DND-41 (cell line): ENCODE results near the gene RAMACL.

Source experiments
- ATAC-seq: fragments of 200-7000 bp; cut with Tn5 transposase; 3 replicates; pipeline ENCODE4 v1.9.1; 2021; ENCODE audit warnings: low read depth; ENCODE audit not compliant: insufficient read depth
- DNase-seq: peaks from one replicate; pipeline ENCODE4 v3.0.0-alpha.2; 2020
- H2AFZ ChIP-seq: 2 replicates; pipeline ENCODE4 v1.6.0; 2012; ENCODE audit warnings: low read depth, low read length
- H3K27ac ChIP-seq: 2 replicates; pipeline ENCODE4 v1.5.1; 2012; ENCODE audit warnings: low read length, inconsistent platforms
- H3K27me3 ChIP-seq: fragments of 200-600 bp; sonication (generic); 2 replicates; pipeline ENCODE4 v1.6.0; 2012; ENCODE audit warnings: low read length, mild to moderate bottlenecking, inconsistent platforms; ENCODE audit not compliant: insufficient read depth, poor library complexity
- H3K36me3 ChIP-seq: 2 replicates; pipeline ENCODE4 v1.5.1; 2012; ENCODE audit warnings: low read length, inconsistent platforms; ENCODE audit not compliant: insufficient read depth
- H3K4me1 ChIP-seq: 2 replicates; pipeline ENCODE4 v1.5.1; 2012; ENCODE audit warnings: mild to moderate bottlenecking, low read length; ENCODE audit not compliant: insufficient read depth
- H3K4me2 ChIP-seq: 2 replicates; pipeline ENCODE4 v1.6.0; 2012; ENCODE audit warnings: mild to moderate bottlenecking, moderate library complexity, low read length, inconsistent platforms; ENCODE audit not compliant: insufficient read depth
- H3K4me3 ChIP-seq, 2 experiments: fragments of 200-600 bp in 1 of 2; shearing (Covaris generic) in 1 of 2; 2 replicates each; pipeline ENCODE4 v1.5.1; 2012 to 2016; ENCODE audit warnings: inconsistent platforms in 2 of 2, low read length in 2 of 2, mild to moderate bottlenecking in 2 of 2, low read depth in 1 of 2, moderate library complexity in 1 of 2
- H3K79me2 ChIP-seq: 2 replicates; pipeline ENCODE4 v1.6.0; 2012; ENCODE audit warnings: low read length, inconsistent platforms; ENCODE audit not compliant: insufficient read depth
- H3K9ac ChIP-seq: 2 replicates; pipeline ENCODE4 v1.6.0; 2012; ENCODE audit warnings: low read depth, mild to moderate bottlenecking, inconsistent platforms, low read length, moderate library complexity
- H3K9me3 ChIP-seq: 2 replicates; pipeline ENCODE4 v1.5.1; 2012; ENCODE audit warnings: low read length, moderate library complexity, mild to moderate bottlenecking, inconsistent platforms; ENCODE audit not compliant: insufficient read depth, severe bottlenecking
- H4K20me1 ChIP-seq: 2 replicates; pipeline ENCODE4 v1.6.0; 2012; ENCODE audit warnings: low read length; ENCODE audit not compliant: insufficient read depth
- EZH2 ChIP-seq: IDR thresholded peaks from 3 replicates; pipeline ENCODE4 v1.6.1; 2012; ENCODE audit warnings: borderline replicate concordance, low read depth, mild to moderate bottlenecking, moderate library complexity, low read length, inconsistent platforms; ENCODE audit not compliant: severe bottlenecking
- TF ChIP-seq, protein P1 (sequence below): IDR thresholded peaks from 2 replicates; pipeline ENCODE4 v1.5.1; 2012; ENCODE audit warnings: borderline replicate concordance, low read length, moderate library complexity, mild to moderate bottlenecking; ENCODE audit not compliant: poor library complexity, severe bottlenecking; ENCODE audit errors: extremely low read depth

RAMACL gene

DNA sequence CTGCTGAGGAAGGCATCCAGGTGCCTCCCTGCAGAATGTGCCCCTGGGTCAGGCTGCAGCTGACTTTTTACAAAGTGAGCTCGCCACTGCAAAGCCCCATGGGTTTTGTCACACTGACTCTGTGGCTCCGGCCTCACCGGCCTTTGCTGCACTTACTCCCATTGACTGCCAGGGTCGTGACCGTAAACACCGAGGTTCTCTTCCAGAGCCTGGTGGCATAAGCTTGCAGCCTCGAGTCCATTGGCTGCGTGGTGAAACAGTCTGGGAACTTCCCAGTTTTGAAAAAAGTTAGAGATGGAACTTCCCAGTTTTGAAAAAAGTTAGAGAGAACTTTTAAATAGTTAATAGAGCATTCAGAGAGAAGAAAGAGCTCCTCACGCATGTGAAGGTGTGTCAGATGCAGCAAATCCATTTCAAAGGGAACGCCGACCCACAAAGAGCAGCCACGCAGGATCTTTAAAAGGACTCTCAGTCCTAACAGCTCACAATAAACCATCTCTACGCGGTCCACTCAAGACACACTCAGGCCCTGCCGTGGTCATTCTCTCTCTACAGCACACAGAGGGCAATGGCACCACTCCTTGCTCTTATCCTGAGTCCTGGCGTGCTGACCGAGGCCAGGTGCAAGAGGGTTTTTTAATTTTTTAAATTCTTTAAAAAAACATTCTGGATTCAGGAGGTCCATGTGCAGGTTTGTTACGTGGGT, 12.8 kb downstream of the RAMACL start:
- Histone ChIP-seq H3K9ac (no peak overlapping the region), H3K4me2 (no peak overlapping the region), H3K36me3 (no peaks in the 10 kb centered on the region), H3K4me1 (no peaks in the 10 kb centered on the region), H2AFZ (no peak overlapping the region), H3K9me3 (no peaks in the 10 kb centered on the region), H3K79me2 (no peaks in the 10 kb centered on the region), H4K20me1 (no peaks in the 10 kb centered on the region), H3K27ac (no peak overlapping the region), H3K27me3 (no peaks in the 10 kb centered on the region), H3K4me3 (no peak overlapping the region)
- no peak for ATAC-seq
- TF ChIP-seq, protein P1, sequence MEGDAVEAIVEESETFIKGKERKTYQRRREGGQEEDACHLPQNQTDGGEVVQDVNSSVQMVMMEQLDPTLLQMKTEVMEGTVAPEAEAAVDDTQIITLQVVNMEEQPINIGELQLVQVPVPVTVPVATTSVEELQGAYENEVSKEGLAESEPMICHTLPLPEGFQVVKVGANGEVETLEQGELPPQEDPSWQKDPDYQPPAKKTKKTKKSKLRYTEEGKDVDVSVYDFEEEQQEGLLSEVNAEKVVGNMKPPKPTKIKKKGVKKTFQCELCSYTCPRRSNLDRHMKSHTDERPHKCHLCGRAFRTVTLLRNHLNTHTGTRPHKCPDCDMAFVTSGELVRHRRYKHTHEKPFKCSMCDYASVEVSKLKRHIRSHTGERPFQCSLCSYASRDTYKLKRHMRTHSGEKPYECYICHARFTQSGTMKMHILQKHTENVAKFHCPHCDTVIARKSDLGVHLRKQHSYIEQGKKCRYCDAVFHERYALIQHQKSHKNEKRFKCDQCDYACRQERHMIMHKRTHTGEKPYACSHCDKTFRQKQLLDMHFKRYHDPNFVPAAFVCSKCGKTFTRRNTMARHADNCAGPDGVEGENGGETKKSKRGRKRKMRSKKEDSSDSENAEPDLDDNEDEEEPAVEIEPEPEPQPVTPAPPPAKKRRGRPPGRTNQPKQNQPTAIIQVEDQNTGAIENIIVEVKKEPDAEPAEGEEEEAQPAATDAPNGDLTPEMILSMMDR: no peak
- no peak for TF ChIP-seq EZH2
- DNase-seq: no peak

DNA sequence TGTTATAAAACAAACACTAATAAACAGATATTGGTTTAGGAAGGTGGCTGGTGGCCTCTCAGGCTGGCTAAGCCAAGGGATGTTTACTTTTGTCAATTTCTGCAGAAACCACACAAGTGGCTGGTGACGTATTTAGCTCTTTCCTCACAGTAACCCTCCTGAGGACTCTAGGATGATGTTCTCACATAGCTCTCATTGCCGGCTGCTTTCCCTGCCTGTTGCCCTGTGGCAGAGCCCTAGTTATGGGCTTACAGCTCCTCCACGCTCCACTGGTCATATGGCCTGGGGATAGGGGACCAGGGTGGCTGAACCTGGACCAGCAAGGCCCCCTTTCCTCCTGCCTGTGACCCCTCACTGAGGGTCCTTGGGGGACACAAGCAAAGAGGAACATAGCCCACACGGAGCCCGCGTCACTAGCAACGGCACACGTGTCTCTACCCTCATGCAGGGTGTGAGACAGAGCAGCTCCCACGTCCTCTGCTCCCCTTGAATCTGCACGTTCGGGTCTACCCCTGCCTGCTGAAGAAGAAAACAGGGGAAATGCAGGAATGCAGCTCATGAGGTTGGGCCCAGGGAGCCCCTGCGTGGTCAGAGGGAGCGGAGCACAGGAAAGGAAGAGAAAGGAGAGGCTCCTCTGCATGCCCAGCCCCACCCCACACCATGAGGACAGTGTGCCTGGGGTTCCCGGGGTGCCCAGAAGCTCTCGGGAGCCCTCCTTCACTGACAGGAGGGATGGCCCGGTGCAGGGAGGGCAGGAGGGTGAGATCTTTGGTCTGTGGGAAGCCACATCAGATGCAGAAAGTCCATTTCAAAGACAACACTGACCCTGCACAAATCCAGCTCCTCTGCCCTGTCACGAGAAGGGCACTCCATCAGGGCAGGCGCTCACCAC, 13.9 kb downstream of the RAMACL start:
- no peak overlapping the region for H3K4me3 ChIP-seq
- no peaks in the 10 kb centered on the region for H3K9me3 ChIP-seq
- no peak overlapping the region for H3K4me2 ChIP-seq
- no peaks in the 10 kb centered on the region for H3K27me3 ChIP-seq
- H3K36me3 ChIP-seq: no peaks in the 10 kb centered on the region
- no peak overlapping the region for H3K9ac ChIP-seq
- H4K20me1 ChIP-seq: no peaks in the 10 kb centered on the region
- no peak overlapping the region for H2AFZ ChIP-seq
- TF ChIP-seq, protein P1: no peak
- TF ChIP-seq EZH2: no peak
- no peaks in the 10 kb centered on the region for H3K79me2 ChIP-seq
- ATAC-seq (no peak), DNase-seq (no peak)
- no peaks in the 10 kb centered on the region for H3K4me1 ChIP-seq
- no peak overlapping the region for H3K27ac ChIP-seq

DNA sequence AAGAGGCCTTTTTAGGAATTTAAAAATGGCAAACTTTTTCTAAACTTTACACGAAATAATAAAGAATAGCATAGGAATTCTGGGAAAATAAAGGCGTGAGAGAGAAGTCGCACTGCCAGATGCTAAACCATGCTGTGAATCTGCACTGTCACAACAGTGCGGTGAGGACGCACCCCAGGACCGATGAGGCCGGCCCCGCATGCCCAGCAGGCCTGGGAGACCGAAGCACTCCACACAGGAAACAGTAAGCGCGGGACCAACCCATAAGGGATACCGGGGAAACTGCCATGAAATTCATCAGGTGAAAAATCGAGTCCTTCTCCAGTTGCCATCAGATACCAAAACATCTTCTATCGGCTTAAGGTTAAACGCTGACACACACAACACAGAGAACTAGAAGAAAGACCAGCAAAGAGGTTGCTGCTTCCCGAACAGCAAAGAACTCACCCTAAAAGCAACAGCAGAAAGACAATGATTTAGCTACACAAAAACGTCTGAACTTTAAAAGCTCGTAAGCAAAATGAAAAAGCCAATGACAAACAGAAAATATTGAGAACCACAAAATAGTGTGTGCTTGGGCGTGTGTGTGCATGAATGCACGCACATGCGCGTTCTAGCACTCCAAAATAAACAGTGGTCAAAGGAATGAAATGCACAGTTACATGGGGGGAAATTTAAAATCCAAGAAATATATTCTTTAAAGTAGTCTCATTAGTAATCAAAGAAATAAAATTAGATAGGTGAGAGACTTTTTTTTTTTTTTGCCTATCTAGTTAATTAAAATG, 15.4 kb downstream of the RAMACL start:
- TF ChIP-seq, protein P1: no peak
- TF ChIP-seq EZH2: no peak
- H3K9me3 ChIP-seq: no peaks in the 10 kb centered on the region
- H3K9ac ChIP-seq: no peak overlapping the region
- H3K79me2 ChIP-seq: no peaks in the 10 kb centered on the region
- DNase-seq (no peak), ATAC-seq (no peak)
- H3K4me1 ChIP-seq: no peaks in the 10 kb centered on the region
- H3K27ac ChIP-seq: no peak overlapping the region
- H4K20me1 ChIP-seq: no peaks in the 10 kb centered on the region
- H3K36me3 ChIP-seq: no peaks in the 10 kb centered on the region
- no peak overlapping the region for H3K4me3 ChIP-seq
- no peak overlapping the region for H2AFZ ChIP-seq
- no peak overlapping the region for H3K4me2 ChIP-seq
- H3K27me3 ChIP-seq: no peaks in the 10 kb centered on the region
